KMS-11 (cell line): ENCODE data around the gene TOB1.

ENCODE experiments used
- H2AFZ ChIP-seq: fragments of 200-600 bp; sonication (generic); 2 replicates; pipeline ENCODE4 v1.6.1; 2016; ENCODE audit warnings: antibody characterized with exemption, mixed run types, low read depth
- H3K27ac ChIP-seq: fragments of 200-600 bp; sonication (generic); 2 replicates; pipeline ENCODE4 v1.6.1; 2016; ENCODE audit warnings: mild to moderate bottlenecking, mixed run types
- H3K27me3 ChIP-seq: fragments of 200-600 bp; sonication (generic); 2 replicates; pipeline ENCODE4 v1.6.1; 2017; ENCODE audit warnings: mild to moderate bottlenecking, low read depth, mixed run types, moderate library complexity; ENCODE audit not compliant: insufficient read depth
- H3K36me3 ChIP-seq: fragments of 200-600 bp; sonication (generic); 2 replicates; pipeline ENCODE4 v1.6.1; 2017; ENCODE audit warnings: mild to moderate bottlenecking, mixed run types; ENCODE audit not compliant: insufficient read depth
- H3K4me1 ChIP-seq: fragments of 200-600 bp; sonication (generic); 2 replicates; pipeline ENCODE4 v1.6.1; 2016; ENCODE audit warnings: mild to moderate bottlenecking, low read depth, mixed run types; ENCODE audit not compliant: poor library complexity, severe bottlenecking
- H3K4me2 ChIP-seq: fragments of 200-600 bp; sonication (generic); 2 replicates; pipeline ENCODE4 v1.7.0; 2016; ENCODE audit warnings: mild to moderate bottlenecking, mixed run types
- H3K4me3 ChIP-seq: fragments of 200-600 bp; sonication (generic); IDR thresholded peaks from 2 replicates; pipeline ENCODE4 v1.6.1; 2017; ENCODE audit warnings: low read depth, low read length, mixed read lengths; ENCODE audit not compliant: insufficient read depth
- H3K79me2 ChIP-seq: fragments of 200-600 bp; sonication (generic); 2 replicates; pipeline ENCODE4 v1.6.1; 2016; ENCODE audit warnings: low read depth, mixed run types; ENCODE audit not compliant: insufficient read depth
- H3K9ac ChIP-seq: fragments of 200-600 bp; sonication (generic); 2 replicates; pipeline ENCODE4 v1.6.1; 2016; ENCODE audit warnings: mild to moderate bottlenecking, mixed run types
- H4K20me1 ChIP-seq: fragments of 200-600 bp; sonication (generic); 2 replicates; pipeline ENCODE4 v1.6.1; 2016; ENCODE audit warnings: mild to moderate bottlenecking, mixed run types; ENCODE audit not compliant: insufficient read depth
- CTCF ChIP-seq: fragments of 200-600 bp; sonication (generic); conservative IDR thresholded peaks from 2 replicates; pipeline ENCODE4 v1.6.1; 2017; ENCODE audit warnings: low read depth, mild to moderate bottlenecking, antibody characterized with exemption, low read length, moderate library complexity, mixed read lengths

Gene TOB1

GRCh38 chr17:50906443-50906842, 40.3 kb upstream of the TOB1 start:
- Histone ChIP-seq H3K4me2 (no peak overlapping the region), H3K27ac (no peak overlapping the region), H3K9ac (no peak overlapping the region), H4K20me1 (no peaks in the 10 kb centered on the region), H3K4me3 (no peak overlapping the region), H2AFZ (no peak overlapping the region), H3K4me1 (peaks cover 56% of the 10 kb centered on the region), H3K27me3 (no peaks in the 10 kb centered on the region), H3K79me2 (no peaks in the 10 kb centered on the region), H3K36me3 (no peaks in the 10 kb centered on the region)
- TF ChIP-seq CTCF: no peak

- Histone ChIP-seq H3K9ac (no peak overlapping the region), H3K79me2 (no peaks in the 10 kb centered on the region), H3K4me3 (no peak overlapping the region), H3K27me3 (no peaks in the 10 kb centered on the region), H3K36me3 (no peaks in the 10 kb centered on the region), H3K4me1 (peaks cover 56% of the 10 kb centered on the region), H4K20me1 (no peaks in the 10 kb centered on the region), H3K27ac (no peak overlapping the region), H3K4me2 (no peak overlapping the region), H2AFZ (no peak overlapping the region)
- no peak for TF ChIP-seq CTCF
Measured at GRCh38 chr17:50905460-50905803, 39.3 kb upstream of the TOB1 start.

GRCh38 chr17:50904518-50905459, 38.6 kb upstream of the TOB1 start:
- TF ChIP-seq CTCF: no peak
- no peak overlapping the region for H3K4me2 ChIP-seq
- no peak overlapping the region for H3K4me3 ChIP-seq
- H3K4me1 ChIP-seq: peaks cover 50% of the 10 kb centered on the region
- no peaks in the 10 kb centered on the region for H3K36me3 ChIP-seq
- no peak overlapping the region for H3K9ac ChIP-seq
- H4K20me1 ChIP-seq: no peaks in the 10 kb centered on the region
- no peak overlapping the region for H2AFZ ChIP-seq
- no peak overlapping the region for H3K27ac ChIP-seq
- H3K79me2 ChIP-seq: no peaks in the 10 kb centered on the region
- H3K27me3 ChIP-seq: no peaks in the 10 kb centered on the region

DNA sequence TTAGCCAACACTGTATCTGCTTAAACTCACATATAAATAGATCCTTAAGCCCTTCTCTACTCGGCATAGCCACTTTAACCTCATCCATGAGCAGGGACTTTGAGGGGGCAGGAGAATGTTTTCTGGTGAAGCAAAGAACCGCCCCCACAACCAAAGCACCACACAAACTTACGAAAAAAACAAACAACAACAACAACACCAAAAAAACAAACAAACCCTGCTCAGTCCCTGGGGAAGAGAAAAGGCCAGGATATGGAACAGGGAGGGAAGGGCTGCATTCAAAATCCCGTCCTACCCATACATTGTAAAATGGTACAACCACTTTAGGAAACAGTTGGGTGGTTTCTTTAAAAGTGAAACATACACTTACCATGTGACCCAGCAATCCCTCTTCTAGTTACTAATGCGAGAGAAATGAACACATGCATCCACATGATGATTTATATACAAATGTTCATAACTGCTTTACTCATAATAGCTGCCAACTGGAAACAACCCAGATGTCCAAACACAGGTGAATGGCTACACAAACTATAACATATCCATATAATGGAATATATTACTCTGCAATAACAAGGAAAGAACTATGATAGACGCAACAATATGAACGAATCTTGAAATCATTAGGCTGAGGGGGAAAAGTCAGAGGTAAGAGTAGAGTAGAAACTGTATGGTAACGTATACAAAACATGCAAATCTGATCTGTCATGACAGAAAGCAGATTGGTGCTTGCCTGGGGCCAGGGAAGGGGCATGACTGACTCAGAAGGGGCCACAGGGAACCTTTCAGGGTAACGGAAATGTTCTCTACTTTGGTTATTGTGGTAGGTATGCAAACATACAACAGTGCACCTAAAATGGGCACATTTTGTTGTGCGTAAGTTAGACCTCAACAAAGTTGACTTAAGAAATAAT, 37.7 kb upstream of the TOB1 start:
- H4K20me1 ChIP-seq: no peaks in the 10 kb centered on the region
- H2AFZ ChIP-seq: peak overlapping the region; percentile 34; the same call in 1 of the 2 replicates
- no peak overlapping the region for H3K9ac ChIP-seq
- H3K36me3 ChIP-seq: no peaks in the 10 kb centered on the region
- TF ChIP-seq CTCF: no peak
- no peaks in the 10 kb centered on the region for H3K27me3 ChIP-seq
- H3K4me3 ChIP-seq: no peak overlapping the region
- peak overlapping the region; percentile 27; the same call in 1 of the 2 replicates for H3K4me2 ChIP-seq
- H3K27ac ChIP-seq: no peak overlapping the region
- H3K4me1 ChIP-seq: peaks cover 41% of the 10 kb centered on the region
- no peaks in the 10 kb centered on the region for H3K79me2 ChIP-seq
